Islet precursor cell (in vitro differentiated cells): Measurements from ENCODE around the gene INPP5B.
A peak's percentile ranks its signal among the peaks of the same experiment; 100 is the strongest.
"Not testable (repeated sequence)": the region's sequence is repeated elsewhere in the genome, so short reads cannot be mapped to it uniquely, and the experiment has no call there.

Experiments used
- DNase-seq: peaks from one replicate; pipeline ENCODE4 v3.0.0-alpha.2; 2018

The INPP5B gene

DNA sequence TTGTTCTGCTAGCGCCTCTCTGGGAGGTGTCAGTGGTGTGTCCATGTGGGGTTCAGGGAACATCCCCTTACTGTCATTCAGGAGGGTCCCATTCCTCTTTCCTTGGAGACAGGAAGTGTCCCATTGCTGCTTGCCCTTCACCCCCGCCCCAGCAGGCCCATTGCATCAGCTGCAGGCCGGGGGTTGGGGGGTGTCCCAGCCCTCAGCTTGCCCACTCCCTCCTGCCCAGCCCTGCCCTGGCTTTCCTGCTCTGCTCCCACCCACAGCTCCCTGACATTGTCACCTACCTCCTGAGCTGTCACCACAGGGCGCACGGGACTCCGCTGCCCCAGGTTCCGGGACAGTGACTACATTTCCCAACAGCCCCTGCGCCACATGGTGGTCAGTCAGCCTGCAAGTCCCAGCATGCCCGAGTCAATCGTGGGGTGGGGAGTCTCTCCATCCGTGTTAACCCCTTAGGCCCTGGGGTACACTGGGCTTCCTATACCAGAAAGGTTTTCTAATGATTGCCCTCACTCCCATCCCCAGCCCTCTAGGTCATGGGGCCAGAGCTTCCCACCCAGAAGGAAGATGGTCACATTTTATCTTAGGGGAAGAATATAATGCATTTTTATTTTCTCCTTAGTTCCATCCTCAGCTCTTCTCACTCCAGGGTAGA lies at the start of gene INPP5B:
INPP5B (minus strand) TSS at position 351 of the 658 bp plus-strand sequence. CDS start 745 bp downstream, outside the sequence.
- peak; percentile 95 for DNase-seq

DNA sequence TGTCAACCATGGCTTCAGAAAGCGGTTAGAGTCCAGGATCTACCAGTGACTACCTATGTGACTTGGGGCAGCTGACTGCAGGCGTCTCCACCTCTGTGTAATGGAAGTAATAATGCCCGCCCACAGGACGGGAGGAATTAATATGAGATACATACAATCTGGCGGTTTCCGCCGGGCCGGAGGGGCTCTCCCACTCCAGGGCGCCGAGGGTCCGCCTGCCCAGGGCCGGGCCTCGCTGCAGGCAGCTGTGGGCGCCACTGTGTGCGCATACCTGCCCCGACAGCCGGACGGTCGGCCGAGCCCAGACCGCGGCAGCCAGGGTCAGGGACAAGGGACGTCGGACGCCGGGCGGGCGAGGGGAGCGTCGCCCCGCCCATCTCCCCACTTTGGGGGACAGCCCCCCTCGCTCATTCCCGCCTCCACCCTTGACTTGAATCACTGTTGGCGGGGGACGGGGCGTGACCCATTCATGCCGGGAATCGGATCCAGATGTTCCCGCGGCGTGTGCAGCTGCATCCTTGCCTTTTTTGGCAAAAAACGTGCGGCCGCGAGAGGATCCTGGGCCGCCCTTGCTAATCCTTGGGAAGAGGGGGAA lies 49.0 kb upstream of the INPP5B start:
- peak; percentile 64 for DNase-seq

DNA sequence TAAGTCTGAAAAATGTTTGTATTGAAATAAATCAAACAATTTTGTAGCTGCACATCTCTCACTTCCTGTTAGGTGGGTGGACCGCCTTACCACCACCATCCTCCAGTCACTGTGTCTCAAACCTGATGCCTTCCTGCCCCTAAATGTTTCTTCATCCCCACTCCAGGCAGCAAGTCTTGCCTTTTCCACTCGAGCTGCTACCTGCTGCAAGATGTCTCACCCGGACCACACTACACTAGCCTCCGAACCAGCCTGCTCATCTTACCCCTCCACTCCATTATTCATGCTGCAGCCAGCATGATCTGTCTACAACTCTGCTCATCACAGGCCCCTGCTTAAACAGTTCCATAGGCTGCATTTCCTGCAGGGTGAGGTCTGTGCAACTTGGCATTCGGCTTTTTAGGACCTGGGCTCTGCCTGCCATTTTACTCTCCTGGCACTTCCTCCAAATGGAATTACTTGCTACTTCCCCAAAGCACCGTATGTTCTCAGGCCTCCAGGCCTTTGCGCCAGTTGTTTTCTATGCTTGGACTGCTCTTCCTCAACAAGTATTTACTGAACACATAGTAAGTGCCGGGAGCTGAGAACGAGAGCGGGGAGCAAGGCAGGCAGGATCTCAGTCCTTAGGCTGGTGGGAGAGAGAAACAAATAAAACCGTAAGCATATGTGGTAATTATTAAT lies 48.2 kb upstream of the INPP5B start:
- no peak for DNase-seq

DNA sequence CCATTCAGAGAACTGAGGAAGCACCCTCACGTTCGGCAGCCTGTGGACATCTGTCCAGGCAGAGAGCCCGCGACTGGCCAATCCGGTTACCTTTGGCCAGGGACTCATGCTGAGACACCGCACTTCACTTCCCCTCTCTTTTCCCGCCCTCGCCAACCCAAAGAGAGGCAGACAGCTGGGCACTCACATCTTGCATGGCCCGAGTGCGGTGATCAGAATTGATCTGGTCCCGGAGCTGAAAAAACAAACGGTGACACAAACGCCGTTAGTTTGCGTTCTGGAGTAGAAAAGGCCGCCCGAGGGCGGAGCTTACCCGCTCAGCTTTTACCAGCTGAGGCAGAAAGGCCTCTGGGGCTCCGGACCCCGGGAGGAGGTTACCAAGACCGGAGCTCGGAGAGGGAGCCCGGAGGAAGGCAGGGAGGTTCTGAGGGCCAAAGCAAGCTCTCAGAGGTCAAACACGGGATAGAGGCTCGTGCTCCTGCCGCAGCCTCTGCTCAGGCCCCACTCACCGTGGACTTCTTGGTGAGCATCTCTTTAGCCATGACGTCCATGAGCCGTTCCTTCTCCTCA lies 42.6 kb upstream of the INPP5B start:
- DNase-seq, result peak; percentile 66

DNA sequence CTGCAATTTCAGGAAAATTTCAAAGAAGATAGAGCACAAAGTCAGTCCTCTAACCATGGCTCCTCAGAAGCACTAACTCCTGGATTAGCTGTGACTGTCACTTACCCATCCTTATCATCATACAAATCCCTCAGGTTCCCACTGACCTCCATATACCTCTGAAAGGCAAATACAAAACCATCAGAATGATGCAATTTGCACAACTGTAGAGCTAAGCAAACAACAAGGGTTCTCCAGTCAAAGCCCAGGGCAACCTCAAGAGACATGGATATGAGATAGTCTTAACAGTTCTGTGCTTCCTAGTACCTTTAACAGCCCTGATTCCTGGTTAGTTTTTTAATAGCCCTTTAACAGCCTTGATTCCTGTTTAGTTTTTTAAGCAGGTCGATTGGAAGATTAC lies 40.8 kb upstream of the INPP5B start:
- DNase-seq, result no peak

DNA sequence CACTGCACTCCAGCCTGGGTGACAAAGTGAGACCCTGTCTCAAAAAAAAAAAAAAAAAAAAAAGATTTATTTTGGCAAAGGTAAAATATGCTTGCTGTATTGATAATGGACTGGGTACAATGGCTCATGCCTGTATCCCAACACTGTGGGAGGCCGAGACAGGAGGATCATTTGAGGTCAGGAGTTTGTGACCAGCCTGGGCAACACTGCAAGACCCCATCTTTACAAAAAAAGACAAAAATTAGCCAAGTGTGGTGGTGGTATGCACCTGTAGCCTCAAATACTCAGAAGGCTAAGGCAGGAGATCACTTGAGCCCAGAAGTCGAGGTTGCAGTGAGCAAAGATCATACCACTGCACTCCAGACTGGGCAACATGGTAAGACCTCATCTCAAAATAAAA lies 36.7 kb upstream of the INPP5B start:
- no peak for DNase-seq

DNA sequence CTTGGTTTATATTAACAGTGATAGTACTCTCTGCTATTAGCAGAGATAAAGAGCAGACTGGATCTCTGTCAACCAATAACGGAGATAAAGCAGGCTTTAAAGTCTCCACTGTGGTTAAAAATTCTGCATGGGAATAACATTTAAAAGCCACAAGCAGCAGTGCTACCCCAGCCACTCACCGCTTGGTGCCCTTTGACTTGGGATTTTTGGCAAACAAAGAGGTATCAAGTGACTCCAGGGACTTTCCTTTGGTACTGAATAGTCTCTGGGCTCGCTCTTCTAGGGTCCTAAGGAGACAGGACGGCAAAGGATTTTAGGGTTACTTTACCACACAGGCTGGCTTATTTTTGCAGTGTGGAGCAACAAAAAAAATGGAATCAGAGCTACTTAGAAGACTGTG lies 31.7 kb upstream of the INPP5B start:
- no peak for DNase-seq

DNA sequence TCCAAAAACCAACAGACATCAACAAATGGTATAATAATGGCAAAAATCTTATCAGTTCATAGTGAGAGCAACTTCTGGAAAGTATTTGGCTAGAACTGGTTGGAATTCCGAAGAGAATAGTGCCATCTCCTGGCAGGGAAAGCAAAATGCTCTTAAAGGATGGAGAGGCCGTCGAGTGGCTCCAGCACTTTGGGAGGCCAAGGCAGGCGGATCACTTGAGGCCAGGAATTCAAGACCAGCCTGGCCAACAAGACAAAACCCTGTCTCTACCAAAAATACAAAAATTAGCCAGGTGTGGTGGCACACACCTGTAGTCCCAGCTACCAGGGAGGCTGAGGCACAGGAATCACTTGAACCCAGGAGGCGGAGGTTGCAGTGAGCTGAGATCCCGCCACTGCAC lies 28.2 kb upstream of the INPP5B start:
- peak; percentile 64 for DNase-seq

DNA sequence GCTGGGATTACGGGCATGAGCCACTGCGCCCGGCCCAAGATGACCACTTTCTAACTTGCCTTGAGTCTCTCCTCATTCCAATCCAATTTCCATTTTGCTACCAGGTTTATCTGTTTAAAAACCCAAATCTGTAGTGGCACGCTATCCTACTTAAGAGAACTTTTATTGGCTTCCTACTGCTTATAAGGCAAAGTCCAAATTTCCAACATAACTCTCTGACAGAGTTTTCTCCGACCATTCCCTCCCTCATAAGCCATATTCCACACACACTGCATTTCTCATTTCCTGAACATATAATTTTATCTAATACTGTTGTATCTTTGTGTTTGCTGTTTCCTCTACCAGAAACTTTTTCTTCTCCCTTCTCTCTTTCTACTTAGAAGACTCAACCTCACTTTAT lies 27.7 kb upstream of the INPP5B start:
- no peak for DNase-seq

DNA sequence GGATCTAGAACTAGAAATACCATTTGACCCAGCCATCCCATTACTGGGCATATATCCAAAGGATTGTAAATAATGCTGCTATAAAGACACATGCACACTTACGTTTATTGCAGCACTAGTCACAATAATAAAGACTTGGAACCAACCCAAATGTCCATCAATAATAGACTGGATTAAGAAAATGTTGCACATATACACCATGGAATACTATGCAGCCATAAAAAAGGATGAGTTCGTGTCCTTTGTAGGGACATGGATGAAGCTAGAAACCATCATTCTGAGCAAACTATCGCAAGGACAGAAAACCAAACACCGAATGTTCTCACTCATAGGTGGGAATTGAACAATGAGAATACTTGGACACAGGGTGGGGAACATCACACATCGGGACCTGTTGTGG lies 26.8 kb upstream of the INPP5B start:
- DNase-seq, result not testable (repeated sequence)

DNA sequence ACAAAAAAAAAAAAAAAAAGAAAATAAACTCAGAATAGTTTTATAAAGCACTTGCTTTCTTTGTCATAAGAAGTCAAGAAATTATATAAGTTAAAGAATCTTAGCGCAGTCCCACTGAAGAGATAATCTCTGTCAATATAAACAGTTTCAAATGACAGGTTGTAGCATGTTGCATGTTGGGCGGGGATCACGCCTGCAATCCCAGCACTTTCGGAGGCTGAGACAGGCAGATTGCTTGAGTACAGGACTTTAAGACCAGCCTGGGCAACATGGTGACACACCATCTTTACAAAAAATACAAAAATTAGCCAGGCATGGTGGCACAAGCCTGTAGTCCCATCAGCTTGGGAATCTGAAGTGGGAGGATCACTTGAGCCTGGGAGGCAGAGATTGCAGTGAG lies 18.4 kb upstream of the INPP5B start:
- DNase-seq, result no peak

DNA sequence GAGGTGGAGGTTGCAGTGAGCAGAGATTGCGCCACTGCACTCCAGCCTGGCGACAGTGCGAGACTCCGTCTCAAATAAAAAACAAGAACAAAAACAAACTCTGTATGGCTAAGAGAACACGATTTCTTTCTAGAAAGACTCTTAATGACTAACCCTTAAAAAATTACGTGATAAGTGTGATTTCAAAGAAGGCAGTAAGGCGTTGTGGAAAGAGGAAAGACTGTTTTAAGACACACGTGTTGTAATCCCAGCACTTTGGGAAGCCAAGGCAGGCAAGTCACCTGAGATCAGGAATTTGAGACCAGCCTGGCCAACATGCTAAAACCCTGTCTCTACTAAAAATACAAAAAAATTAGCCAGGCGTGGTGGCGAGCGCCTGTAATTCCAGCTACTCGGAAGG lies 17.3 kb upstream of the INPP5B start:
- not testable (repeated sequence) for DNase-seq

DNA sequence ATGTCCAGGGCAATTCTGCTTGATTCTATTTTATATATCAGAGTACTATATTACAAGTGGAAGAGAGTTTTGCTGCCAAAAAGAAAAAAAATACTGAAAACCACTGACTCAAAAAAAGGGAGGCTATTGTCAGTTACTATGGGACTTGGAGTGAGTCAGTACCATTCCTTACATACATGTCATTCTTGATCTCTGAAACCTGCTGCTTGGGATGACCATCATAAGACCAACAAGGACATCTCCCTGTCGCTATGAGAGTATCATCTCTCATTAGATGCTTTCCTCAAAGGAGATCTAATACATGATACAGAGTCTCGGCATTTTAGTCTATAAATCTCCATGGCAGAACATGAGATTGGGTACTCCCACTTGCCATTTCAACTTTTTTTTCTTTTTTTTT lies 11.8 kb upstream of the INPP5B start:
- no peak for DNase-seq

DNA sequence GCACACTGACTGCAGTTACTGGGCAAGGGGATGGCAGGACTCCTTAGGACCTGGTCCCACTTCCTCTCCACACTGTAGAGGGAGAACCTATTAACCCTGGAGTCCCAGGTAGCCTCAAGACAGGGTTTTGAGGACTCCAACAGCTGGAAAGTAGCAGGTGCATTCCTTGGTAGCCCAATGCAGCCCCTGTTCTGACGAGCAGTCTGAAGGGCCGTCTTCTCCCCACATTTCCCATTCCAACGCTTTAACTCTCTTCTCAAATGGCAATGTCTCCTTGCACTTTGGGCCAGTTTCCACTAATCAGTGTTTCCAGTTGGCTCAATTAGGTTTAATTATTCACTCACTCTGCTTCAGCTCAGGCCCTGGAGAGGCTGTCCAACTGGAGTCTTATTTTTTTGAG lies 8.8 kb upstream of the INPP5B start:
- DNase-seq, result no peak

DNA sequence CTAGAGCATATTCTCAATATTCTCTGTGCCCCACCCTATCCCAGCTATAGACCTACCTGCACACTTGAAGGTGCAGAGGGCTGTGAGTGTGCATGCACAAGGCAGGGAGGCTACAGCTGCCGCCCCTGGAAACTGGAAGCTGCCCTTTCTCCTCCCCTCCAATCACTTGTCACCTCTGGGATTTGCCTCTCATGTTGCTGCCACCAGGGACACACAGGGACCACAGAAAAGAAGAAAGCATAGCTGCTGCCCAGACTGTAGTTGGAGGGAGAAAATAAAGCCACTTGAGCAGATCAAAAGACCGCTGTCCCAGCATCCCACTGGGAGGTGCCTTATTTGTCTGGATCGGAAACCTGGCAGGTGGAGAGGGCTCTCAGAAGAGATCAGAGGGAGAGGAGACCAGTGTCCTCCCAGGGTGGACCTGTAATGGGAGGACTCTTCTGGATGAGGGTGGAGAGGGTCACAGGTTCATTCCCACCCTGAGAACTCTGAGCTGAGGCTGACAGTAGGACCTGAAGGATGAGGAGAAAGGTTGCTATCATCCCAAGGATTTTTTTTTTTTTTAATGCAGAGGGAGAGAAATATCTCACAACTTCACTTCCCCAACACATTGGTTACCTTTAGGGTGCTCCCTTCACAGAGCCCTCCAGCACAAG lies 7.6 kb upstream of the INPP5B start:
- no peak for DNase-seq

DNA sequence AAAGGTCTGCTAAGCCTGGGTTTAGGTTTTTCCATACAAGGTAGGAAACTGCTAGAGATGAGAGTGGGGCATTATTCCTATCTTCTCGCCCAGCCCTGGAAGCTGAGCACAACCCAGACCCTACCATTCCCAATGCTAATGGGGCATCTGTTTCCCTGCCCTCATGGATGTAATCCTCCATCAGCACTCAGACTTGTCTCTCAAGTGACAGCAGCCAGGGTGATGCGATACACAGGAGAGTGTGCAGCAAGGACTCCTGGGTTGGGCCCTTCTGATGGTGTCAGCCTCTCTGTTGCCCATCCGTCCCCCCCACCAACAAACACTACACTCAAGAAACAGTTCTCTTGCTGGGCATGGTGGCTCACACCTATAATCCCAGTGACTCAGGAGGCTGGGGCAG lies 5.9 kb upstream of the INPP5B start:
- no peak for DNase-seq

DNA sequence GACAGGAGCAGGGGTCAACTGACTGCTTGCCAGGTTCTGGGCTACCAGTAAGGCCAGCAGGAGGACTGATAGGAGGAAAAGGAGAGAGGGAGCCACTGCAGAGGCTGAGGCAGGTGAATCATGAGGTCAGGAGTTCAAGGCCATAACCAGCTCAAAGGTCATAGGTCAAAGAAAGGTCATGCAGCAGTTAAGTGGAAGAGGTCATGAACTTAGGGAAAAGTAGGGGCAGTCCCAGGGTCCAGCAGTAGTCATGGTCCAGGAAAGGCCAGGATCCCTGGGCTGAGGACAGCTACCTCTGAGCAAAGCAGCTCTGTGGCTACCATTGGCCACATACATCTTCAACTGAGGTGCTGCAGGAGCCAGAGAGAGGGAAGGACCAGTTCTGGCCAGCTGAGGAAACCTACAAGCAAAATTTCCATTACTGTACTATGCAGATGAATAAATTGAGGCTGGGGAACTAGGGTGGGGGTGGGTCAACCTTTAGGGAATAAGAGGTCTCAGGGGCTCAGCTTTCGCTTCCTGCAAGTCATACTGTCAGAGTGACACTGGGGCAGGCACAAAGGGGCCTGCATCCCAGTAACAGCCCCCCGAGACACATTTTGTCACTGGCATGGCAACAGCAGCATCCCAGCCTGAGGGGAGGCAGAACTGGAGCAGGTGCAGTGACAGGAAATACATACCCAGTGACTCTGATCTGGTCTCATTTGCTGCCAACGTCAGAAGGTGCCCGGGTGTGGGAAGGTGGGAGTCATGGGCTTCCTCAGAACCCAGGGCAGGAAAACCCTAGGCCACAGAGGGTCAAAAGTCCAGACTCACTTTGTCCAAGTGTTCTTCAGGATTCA lies 5.2 kb upstream of the INPP5B start:
- DNase-seq, result no peak

DNA sequence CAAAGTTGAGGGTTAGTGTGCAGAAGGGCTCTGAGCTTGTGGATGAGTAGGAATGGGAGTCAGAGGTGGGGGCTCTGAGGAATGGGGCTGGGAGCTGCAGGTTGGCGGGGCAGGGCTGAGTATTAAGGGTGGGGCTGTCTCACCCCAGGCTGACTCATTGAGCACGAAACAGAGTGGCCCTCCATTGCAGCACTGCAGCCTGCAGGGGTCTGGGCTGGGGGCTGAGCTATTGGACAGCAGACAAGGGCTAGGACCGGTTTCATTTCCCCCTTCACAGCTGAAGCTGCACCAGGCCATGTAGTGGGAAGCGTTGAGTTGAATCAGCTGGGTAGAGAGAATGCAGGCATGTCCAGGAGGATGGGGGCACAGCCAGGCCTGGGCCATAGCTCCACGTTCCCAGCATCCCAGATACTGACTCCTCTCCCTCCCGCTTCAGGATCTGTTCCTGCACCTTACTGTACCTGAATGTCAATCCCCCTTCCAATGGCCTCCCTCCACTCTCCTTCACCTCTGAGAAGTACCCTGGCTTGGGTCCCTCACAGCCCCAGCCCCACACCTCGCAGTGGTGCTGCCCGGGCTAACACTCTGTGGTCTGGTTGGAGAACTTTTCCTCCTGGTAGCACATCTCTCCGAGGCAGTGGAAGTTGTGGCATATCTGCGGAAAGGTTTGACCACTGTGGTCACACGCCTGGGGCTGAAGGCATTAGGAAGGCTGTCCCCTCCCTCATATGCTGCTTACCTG lies 4.4 kb upstream of the INPP5B start:
- DNase-seq, result no peak

DNA sequence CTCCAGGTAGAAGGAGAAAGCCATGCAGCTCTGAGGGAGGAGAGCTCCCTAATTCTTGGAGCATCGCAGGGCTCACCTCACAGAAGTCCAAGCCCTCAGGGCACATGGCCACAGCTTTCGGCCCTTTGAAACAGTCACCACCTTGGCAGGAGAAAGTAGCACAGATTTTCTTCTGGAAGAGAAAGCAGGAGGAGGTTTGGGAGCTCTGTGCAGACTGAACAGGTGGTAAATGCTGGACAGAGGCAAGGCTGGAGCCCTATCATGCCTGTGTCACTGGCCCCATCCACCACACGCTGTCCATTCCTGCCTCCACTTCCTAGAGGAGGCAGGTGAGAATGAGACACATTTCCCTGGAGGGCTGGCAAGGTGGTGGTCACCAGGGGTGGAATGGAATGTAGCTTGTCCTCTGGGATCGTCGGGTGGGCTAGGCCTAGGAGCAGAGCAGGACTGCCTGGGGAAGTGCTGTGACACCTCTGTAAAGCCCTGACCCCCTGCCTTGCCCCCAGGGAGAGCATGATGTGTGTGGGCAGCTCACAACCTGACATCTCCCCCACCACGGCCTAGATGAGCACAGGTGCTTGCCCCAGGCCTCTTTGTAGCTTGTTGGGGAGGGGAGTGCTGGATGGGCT lies 2.8 kb upstream of the INPP5B start:
- DNase-seq, result no peak

DNA sequence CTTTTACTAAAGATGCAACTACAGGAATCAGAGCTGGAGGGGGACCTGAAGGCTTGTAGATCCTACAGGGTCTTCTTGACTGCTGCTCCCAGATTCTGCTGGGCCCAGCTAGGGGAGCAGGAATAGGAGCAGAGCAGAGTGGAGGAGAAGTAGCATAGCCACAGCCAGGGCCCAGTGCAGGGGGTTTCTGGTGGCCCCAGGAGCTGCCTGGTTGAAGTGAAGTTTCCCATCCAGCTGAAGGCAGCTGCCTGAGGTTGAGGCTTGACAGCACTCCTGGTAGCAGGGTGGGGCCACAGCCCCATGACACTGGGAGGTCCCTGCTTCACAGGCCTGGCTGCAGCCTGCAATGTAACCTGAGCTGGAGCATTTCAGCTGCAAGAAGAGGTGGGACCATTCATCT lies 2.0 kb upstream of the INPP5B start:
- DNase-seq, result no peak

DNA sequence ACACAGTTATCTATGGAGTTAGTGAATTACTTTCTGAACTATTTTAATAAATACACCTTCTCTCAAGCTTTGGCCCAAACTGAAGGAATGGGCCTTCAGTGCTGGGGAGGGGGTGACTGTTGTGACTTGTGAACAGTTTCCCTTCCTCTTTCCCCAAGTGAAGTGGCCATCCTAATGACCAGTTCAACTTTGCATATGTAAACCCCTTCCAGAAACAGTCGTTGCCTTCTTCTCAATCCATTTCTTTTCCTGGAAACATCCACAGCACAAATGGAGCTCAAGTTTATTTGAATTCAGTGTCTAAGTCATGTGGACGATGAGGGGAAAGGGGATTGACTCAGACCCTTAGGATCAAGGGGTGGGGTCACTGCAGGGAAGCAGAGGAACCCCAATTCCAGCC lies 1.3 kb upstream of the INPP5B start:
- no peak for DNase-seq
